WTC11 (cell line): ENCODE results near the gene CACNB4. TPM values are rescaled to one million over a fixed set of nuclear protein-coding genes. Genes with fewer than 3 reads are reported as not detected.

Experiments used
- ATAC-seq: fragments of 200-7000 bp; cut with Tn5 transposase; 2 replicates; pipeline ENCODE4 v1.10.0; 2021; ENCODE audit warnings: mild to moderate bottlenecking, moderate library complexity
- CTCF ChIA-PET: fragments of 300-600 bp; sonication (Branson Sonifier 250); formaldehyde crosslinking; loops from one replicate; lab custom pipeline; 2021; ENCODE audit warnings: antibody characterized with exemption; lab: Charles Lee
- POLR2A ChIA-PET: fragments of 350-600 bp; sonication (Branson Sonifier 250); formaldehyde crosslinking; loops from one replicate; lab custom pipeline; 2021; ENCODE audit warnings: antibody characterized with exemption; lab: Charles Lee
- DNase-seq: peaks from one replicate; pipeline ENCODE4 v3.0.0; 2021; ENCODE audit warnings: low spot score
- H3K27ac Mint-ChIP-seq: 2 replicates; pipeline ENCODE4 v1.8.0; 2021; ENCODE audit warnings: mixed read lengths
- H3K27me3 Mint-ChIP-seq: 2 replicates; pipeline ENCODE4 v1.8.0; 2021; ENCODE audit warnings: low read depth, mild to moderate bottlenecking, moderate library complexity, mixed read lengths
- H3K36me3 Mint-ChIP-seq: 2 replicates; pipeline ENCODE4 v1.8.0; 2021; ENCODE audit warnings: mixed read lengths
- H3K4me1 Mint-ChIP-seq: 2 replicates; pipeline ENCODE4 v1.8.0; 2022; ENCODE audit warnings: mixed read lengths
- H3K4me3 Mint-ChIP-seq: 2 replicates; pipeline ENCODE4 v1.8.0; 2021; ENCODE audit warnings: mild to moderate bottlenecking, moderate library complexity, mixed read lengths
- H3K9me3 Mint-ChIP-seq: 2 replicates; pipeline ENCODE4 v1.8.0; 2021; ENCODE audit warnings: mixed read lengths
- ATF1 ChIP-seq: sonication (generic); formaldehyde crosslinking; IDR thresholded peaks from 2 replicates; pipeline ENCODE4 v1.8.1; 2023; ENCODE audit warnings: mild to moderate bottlenecking, moderate library complexity, missing genetic modification reagents
- EMX1 ChIP-seq: fragments of 250-450 bp; sonication (Bioruptor Pico); IDR thresholded peaks from 2 replicates; pipeline ENCODE4 v1.8.0; 2021; ENCODE audit warnings: mild to moderate bottlenecking
- IRF2 ChIP-seq: sonication (generic); formaldehyde crosslinking; IDR thresholded peaks from 2 replicates; pipeline ENCODE4 v1.8.0; 2022; ENCODE audit warnings: low read depth, missing genetic modification reagents, borderline replicate concordance
- KAT7 ChIP-seq: sonication (generic); formaldehyde crosslinking; IDR thresholded peaks from 2 replicates; pipeline ENCODE4 v1.8.1; 2023; ENCODE audit warnings: missing genetic modification reagents, mild to moderate bottlenecking, borderline replicate concordance
- MXD4 ChIP-seq: fragments of 250-450 bp; sonication (Bioruptor Pico); IDR thresholded peaks from 2 replicates; pipeline ENCODE4 v1.8.0; 2021; ENCODE audit warnings: mild to moderate bottlenecking, moderate library complexity, borderline replicate concordance
- MYBL2 ChIP-seq: sonication (generic); formaldehyde crosslinking; IDR thresholded peaks from 2 replicates; pipeline ENCODE4 v1.8.1; 2023; ENCODE audit warnings: mild to moderate bottlenecking, moderate library complexity, missing genetic modification reagents
- RORB ChIP-seq: fragments of 250-450 bp; sonication (Bioruptor Pico); IDR thresholded peaks from 2 replicates; pipeline ENCODE4 v1.9.0; 2021; ENCODE audit warnings: mild to moderate bottlenecking
- ZNF232 ChIP-seq: sonication (generic); formaldehyde crosslinking; IDR thresholded peaks from 2 replicates; pipeline ENCODE4 v1.8.0; 2022; ENCODE audit warnings: mild to moderate bottlenecking, missing genetic modification reagents
- ZNF671 ChIP-seq: fragments of 250-450 bp; sonication (Bioruptor Pico); IDR thresholded peaks from 2 replicates; pipeline ENCODE4 v1.8.0; 2021; ENCODE audit warnings: mild to moderate bottlenecking
- total RNA-seq: library from RNA; stranded (reverse); gene quantifications from 3 replicates; pipeline ENCODE4 v1.2.3, GENCODE V29; 2021
- TF ChIP-seq, protein P1 (sequence below): fragments of 250-450 bp; sonication (Bioruptor Pico); IDR thresholded peaks from 2 replicates; pipeline ENCODE4 v1.9.0; 2021; ENCODE audit warnings: mild to moderate bottlenecking
- TF ChIP-seq, protein P2 (sequence below): fragments of 250-450 bp; sonication (Bioruptor Pico); IDR thresholded peaks from 2 replicates; pipeline ENCODE4 v2.1.2; 2022; ENCODE audit warnings: mild to moderate bottlenecking, moderate library complexity
- TF ChIP-seq, protein P3 (sequence below): sonication (generic); formaldehyde crosslinking; IDR thresholded peaks from 2 replicates; pipeline ENCODE4 v1.8.1; 2022; ENCODE audit warnings: mild to moderate bottlenecking, moderate library complexity, missing genetic modification reagents
- TF ChIP-seq, protein P4 (sequence below): sonication (generic); formaldehyde crosslinking; IDR thresholded peaks from 2 replicates; pipeline ENCODE4 v1.8.0; 2023; ENCODE audit warnings: missing genetic modification reagents, mild to moderate bottlenecking, borderline replicate concordance
- TF ChIP-seq, protein P5 (sequence below): sonication (generic); formaldehyde crosslinking; IDR thresholded peaks from 2 replicates; pipeline ENCODE4 v1.8.0; 2023; ENCODE audit warnings: missing genetic modification reagents
- TF ChIP-seq, protein P6 (sequence below): sonication (generic); formaldehyde crosslinking; IDR thresholded peaks from 2 replicates; pipeline ENCODE4 v1.8.1; 2022; ENCODE audit warnings: low read depth, mild to moderate bottlenecking, moderate library complexity, missing genetic modification reagents, borderline replicate concordance

Gene CACNB4
- total RNA-seq, 1 experiment from 2014 or later = 4.7 TPM

DNA sequence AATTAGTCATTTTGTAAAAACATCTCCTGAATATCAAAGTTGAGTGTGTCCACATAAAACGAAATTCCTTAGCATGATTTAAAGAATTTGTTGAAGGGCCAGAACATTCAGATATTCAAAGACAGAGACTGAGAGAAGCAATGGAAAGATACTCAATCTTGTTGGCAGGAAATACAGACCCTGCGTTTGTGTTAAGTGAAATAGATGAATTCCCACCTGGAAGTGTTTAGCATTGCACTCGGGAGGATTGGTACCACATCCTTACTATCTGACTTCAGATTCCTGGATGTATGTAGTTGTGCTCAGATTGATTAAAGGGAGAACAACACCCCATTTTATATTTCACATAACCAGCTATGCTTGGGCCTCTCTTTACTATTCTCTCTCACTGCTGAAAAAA is 260.9 kb downstream of the CACNB4 start:
- no peak overlapping the region for H3K4me3 Mint-ChIP-seq
- ChIA-PET CTCF (interaction anchor here (0.7 kb wide), 1 partner anchor 110 kb away, joined by 4 read pairs; no protein-coding TSS in a partner anchor), POLR2A (no interaction called here)
- TF ChIP-seq, protein P1, sequence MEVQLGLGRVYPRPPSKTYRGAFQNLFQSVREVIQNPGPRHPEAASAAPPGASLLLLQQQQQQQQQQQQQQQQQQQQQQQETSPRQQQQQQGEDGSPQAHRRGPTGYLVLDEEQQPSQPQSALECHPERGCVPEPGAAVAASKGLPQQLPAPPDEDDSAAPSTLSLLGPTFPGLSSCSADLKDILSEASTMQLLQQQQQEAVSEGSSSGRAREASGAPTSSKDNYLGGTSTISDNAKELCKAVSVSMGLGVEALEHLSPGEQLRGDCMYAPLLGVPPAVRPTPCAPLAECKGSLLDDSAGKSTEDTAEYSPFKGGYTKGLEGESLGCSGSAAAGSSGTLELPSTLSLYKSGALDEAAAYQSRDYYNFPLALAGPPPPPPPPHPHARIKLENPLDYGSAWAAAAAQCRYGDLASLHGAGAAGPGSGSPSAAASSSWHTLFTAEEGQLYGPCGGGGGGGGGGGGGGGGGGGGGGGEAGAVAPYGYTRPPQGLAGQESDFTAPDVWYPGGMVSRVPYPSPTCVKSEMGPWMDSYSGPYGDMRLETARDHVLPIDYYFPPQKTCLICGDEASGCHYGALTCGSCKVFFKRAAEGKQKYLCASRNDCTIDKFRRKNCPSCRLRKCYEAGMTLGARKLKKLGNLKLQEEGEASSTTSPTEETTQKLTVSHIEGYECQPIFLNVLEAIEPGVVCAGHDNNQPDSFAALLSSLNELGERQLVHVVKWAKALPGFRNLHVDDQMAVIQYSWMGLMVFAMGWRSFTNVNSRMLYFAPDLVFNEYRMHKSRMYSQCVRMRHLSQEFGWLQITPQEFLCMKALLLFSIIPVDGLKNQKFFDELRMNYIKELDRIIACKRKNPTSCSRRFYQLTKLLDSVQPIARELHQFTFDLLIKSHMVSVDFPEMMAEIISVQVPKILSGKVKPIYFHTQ (CRISPR knock-in tag) = no peak
- TF ChIP-seq, protein P2, sequence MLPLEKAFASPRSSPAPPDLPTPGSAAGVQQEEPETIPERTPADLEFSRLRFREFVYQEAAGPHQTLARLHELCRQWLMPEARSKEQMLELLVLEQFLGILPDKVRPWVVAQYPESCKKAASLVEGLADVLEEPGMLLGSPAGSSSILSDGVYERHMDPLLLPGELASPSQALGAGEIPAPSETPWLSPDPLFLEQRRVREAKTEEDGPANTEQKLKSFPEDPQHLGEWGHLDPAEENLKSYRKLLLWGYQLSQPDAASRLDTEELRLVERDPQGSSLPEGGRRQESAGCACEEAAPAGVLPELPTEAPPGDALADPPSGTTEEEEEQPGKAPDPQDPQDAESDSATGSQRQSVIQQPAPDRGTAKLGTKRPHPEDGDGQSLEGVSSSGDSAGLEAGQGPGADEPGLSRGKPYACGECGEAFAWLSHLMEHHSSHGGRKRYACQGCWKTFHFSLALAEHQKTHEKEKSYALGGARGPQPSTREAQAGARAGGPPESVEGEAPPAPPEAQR (CRISPR knock-in tag) = no peak
- no peak for TF ChIP-seq EMX1 (CRISPR knock-in tag)
- TF ChIP-seq, protein P3, sequence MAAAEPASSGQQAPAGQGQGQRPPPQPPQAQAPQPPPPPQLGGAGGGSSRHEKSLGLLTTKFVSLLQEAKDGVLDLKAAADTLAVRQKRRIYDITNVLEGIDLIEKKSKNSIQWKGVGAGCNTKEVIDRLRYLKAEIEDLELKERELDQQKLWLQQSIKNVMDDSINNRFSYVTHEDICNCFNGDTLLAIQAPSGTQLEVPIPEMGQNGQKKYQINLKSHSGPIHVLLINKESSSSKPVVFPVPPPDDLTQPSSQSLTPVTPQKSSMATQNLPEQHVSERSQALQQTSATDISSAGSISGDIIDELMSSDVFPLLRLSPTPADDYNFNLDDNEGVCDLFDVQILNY (CRISPR knock-in tag) = no peak
- TF ChIP-seq KAT7 = no peak
- TF ChIP-seq ZNF671 (CRISPR knock-in tag) = no peak
- TF ChIP-seq ZNF232 = no peak
- TF ChIP-seq, protein P4, sequence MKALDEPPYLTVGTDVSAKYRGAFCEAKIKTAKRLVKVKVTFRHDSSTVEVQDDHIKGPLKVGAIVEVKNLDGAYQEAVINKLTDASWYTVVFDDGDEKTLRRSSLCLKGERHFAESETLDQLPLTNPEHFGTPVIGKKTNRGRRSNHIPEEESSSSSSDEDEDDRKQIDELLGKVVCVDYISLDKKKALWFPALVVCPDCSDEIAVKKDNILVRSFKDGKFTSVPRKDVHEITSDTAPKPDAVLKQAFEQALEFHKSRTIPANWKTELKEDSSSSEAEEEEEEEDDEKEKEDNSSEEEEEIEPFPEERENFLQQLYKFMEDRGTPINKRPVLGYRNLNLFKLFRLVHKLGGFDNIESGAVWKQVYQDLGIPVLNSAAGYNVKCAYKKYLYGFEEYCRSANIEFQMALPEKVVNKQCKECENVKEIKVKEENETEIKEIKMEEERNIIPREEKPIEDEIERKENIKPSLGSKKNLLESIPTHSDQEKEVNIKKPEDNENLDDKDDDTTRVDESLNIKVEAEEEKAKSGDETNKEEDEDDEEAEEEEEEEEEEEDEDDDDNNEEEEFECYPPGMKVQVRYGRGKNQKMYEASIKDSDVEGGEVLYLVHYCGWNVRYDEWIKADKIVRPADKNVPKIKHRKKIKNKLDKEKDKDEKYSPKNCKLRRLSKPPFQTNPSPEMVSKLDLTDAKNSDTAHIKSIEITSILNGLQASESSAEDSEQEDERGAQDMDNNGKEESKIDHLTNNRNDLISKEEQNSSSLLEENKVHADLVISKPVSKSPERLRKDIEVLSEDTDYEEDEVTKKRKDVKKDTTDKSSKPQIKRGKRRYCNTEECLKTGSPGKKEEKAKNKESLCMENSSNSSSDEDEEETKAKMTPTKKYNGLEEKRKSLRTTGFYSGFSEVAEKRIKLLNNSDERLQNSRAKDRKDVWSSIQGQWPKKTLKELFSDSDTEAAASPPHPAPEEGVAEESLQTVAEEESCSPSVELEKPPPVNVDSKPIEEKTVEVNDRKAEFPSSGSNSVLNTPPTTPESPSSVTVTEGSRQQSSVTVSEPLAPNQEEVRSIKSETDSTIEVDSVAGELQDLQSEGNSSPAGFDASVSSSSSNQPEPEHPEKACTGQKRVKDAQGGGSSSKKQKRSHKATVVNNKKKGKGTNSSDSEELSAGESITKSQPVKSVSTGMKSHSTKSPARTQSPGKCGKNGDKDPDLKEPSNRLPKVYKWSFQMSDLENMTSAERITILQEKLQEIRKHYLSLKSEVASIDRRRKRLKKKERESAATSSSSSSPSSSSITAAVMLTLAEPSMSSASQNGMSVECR (CRISPR knock-in tag) = no peak
- TF ChIP-seq, protein P5, sequence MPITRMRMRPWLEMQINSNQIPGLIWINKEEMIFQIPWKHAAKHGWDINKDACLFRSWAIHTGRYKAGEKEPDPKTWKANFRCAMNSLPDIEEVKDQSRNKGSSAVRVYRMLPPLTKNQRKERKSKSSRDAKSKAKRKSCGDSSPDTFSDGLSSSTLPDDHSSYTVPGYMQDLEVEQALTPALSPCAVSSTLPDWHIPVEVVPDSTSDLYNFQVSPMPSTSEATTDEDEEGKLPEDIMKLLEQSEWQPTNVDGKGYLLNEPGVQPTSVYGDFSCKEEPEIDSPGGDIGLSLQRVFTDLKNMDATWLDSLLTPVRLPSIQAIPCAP (CRISPR knock-in tag) = no peak
- TF ChIP-seq, protein P6, sequence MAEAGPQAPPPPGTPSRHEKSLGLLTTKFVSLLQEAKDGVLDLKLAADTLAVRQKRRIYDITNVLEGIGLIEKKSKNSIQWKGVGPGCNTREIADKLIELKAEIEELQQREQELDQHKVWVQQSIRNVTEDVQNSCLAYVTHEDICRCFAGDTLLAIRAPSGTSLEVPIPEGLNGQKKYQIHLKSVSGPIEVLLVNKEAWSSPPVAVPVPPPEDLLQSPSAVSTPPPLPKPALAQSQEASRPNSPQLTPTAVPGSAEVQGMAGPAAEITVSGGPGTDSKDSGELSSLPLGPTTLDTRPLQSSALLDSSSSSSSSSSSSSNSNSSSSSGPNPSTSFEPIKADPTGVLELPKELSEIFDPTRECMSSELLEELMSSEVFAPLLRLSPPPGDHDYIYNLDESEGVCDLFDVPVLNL (CRISPR knock-in tag) = no peak
- no peak for TF ChIP-seq IRF2 (CRISPR knock-in tag)
- TF ChIP-seq ATF1 (CRISPR knock-in tag) = no peak
- TF ChIP-seq RORB (CRISPR knock-in tag) = no peak
- no peak for TF ChIP-seq MYBL2
- no peak for TF ChIP-seq MXD4 (CRISPR knock-in tag)
- ATAC-seq (no peak), DNase-seq (no peak)
- H3K27ac Mint-ChIP-seq = no peak overlapping the region
- H3K9me3 Mint-ChIP-seq = no peaks in the 10 kb centered on the region
- H3K4me1 Mint-ChIP-seq = no peaks in the 10 kb centered on the region
- H3K27me3 Mint-ChIP-seq = no peaks in the 10 kb centered on the region
- no peaks in the 10 kb centered on the region for H3K36me3 Mint-ChIP-seq
